ENCODE data around the gene ARHGAP8.
"Not testable (repeated sequence)": the region's sequence is repeated elsewhere in the genome, so short reads cannot be mapped to it uniquely, and the experiment has no call there.

ARHGAP8 gene

DNA sequence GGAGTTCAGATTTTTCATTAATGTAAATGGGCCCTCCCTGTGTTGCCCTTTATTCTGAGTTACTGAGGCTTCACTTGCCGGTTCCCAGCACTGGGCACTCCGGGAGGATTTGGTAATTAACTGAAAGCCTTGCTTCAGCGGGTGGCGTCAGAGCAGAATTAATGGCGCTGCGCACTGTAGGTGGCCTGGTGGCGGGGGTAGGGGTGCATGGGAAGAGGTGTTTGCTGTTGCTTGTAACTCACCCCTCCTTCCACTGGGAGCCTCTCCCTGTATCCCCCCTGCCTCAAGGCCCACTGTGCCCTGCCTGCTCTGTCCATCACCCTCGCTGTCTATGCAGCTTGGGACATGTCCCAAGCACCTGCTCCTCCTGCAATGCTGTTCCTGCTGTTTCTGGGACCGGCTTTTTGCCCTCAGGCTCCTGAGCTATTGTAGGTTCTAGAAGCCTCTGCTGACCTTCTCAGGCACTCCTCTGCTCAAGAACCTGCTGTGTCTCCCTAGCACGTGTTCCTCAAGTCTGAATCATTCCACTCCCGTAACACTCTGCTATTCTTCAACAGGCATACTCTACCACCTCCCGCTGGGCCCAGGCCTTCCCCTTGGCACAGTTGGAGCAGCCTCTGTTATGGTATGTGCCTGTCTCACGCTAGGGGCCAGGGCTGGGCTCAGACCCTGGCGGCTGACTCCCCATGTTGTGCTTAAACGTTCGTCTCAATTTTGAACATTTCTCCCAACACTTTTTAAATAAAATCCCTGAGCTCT, 24.4 kb downstream of the ARHGAP8 start:
- no peak for DNase-seq

- DNase-seq, result no peak
Measured at GRCh38 chr22:44777364-44777755, 25.0 kb downstream of the ARHGAP8 start.

DNA sequence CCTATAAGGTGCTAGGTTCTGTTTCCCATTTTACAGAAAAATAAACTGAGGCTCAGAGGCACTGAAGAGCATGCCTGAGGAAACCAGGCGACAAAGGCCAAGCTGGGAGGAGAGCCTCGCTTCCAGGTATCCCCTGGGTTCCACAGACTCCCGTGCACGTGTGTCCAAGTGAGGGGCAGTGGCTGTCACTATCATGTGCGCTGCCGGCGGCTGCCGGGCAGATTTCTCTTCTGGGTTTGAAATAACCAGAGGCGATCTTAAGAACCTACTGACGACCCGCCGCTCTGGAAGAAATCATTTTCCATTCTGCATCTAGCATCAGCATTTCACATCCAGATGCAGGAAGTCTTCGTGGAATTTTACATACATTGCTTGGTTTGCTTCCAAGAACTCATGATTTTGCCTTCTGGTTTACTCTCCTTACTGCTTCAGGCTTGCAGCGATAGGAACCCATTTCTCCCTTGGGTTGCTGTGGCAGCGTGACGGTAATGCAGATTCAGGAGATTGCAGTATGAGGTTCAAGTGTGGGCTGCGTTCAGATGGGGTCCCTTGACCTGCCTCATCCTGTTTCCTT, 28.6 kb downstream of the ARHGAP8 start:
- no peak for DNase-seq

DNA sequence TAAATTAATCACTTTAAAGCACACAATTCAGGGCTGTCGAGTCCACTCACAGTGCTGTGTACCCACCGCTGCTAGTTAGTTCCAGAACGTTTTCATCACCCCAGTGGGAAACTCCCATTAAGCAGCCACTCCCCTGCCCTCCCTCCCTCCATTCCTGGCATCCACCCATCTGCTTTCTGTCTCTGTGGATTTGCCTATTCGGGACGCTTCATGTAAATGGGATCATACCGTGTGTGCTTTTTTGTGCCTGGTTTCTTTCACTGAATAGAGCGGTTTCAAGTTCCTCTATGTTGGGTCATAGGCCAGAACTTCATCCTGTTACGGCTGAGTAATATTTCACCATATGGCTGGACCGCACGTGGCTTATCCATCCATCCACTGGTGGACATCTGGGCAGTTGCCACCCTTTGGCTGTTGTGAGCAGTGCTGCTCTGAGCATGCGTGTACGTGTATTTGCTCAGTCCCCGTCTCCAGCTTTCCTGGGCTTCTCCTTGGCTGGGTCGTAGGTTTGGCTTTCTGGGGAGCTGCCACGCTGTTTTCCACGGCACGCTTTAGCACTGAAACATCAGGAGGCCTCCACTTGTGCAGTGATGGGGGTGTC, 30.1 kb downstream of the ARHGAP8 start:
- no peak for DNase-seq

GRCh38 chr22:44783091-44783490, 30.7 kb downstream of the ARHGAP8 start:
- DNase-seq, result no peak

GRCh38 chr22:44783581-44783980, 31.2 kb downstream of the ARHGAP8 start:
- no peak for DNase-seq

GRCh38 chr22:44786136-44786535, 33.8 kb downstream of the ARHGAP8 start:
- no peak for DNase-seq

GRCh38 chr22:44786610-44787009, 34.2 kb downstream of the ARHGAP8 start:
- no peak for DNase-seq

GRCh38 chr22:44787832-44788231, 35.5 kb downstream of the ARHGAP8 start:
- DNase-seq, result no peak

GRCh38 chr22:44793106-44793505, 40.7 kb downstream of the ARHGAP8 start:
- DNase-seq, result no peak

- DNase-seq, result no peak
Measured at GRCh38 chr22:44793506-44794172, 41.3 kb downstream of the ARHGAP8 start.

GRCh38 chr22:44795701-44796630, 43.6 kb downstream of the ARHGAP8 start:
- no peak for DNase-seq

DNA sequence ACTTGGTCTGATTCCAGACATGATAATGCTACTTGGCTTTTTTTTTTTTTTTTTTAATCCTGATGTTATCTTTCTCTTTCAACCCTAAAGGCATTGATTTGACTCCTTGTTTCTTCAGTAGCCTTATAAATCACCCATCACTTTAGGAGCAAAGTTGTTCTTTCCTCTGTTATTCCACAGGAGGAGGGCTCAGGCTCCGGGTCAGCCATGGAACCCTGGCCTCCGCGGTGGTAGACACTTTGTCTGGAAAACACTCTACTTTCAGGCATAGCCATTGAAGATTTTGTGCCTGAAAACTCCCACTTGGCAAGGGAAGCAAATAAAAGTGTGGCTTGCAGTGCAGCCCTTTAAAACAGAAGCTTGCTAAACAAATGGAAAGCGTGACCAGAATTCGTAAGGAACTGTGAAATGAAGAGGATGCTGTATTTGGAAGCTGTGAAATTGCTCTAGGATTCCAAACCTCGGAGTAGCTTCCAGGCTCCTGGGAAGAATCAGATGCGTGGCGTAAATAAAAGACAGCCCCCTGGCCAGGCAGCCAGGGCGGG, 44.9 kb downstream of the ARHGAP8 start:
- no peak for DNase-seq

- no peak for DNase-seq
Measured at GRCh38 chr22:44799077-44799945, 46.9 kb downstream of the ARHGAP8 start.

- not testable (repeated sequence) for DNase-seq
Measured at GRCh38 chr22:44799946-44800634, 47.7 kb downstream of the ARHGAP8 start.

GRCh38 chr22:44801476-44801875, 49.1 kb downstream of the ARHGAP8 start:
- no peak for DNase-seq

GRCh38 chr22:44802071-44802700, 49.8 kb downstream of the ARHGAP8 start:
- no peak for DNase-seq

- no peak for DNase-seq
Measured at GRCh38 chr22:44802956-44803355, 50.6 kb downstream of the ARHGAP8 start.

- no peak for DNase-seq
Measured at GRCh38 chr22:44804327-44804726, 52.0 kb downstream of the ARHGAP8 start.

DNA sequence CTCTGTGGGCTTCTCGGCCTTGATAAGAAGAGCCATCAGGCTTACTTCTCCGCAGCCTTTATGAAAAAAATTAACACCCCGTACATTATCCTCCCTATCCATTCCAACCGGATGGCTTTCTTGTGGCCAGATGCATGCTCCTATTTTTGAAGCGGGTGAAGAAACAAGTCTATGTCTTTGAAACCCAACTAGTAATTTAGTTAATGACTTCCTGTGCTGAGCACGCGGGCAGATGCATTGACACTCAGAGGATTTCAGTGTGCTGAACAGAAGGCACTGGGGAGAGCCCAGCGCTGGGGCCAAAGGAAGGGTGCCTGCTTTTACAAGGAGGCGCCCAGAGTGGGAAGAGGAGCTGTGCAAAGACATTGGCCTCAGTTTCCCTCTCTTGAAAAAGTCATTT, 53.3 kb downstream of the ARHGAP8 start:
- DNase-seq, result no peak
